NCI-H1105 (cell line): ENCODE measurements around the gene HOXC9.

ENCODE experiments used
- DNase-seq: peaks from one replicate; lab custom pipeline; 2025; lab: John Stamatoyannopoulos, UW

HOXC9 gene

GRCh38 chr12:53976172-53976822, 23.7 kb upstream of the HOXC9 start:
- no peak for DNase-seq

- DNase-seq: no peak
These were observed 23.0 kb upstream of the HOXC9 start for GRCh38 chr12:53976823-53977595.

- no peak for DNase-seq
These were observed 22.1 kb upstream of the HOXC9 start for GRCh38 chr12:53977596-53978445.

GRCh38 chr12:53978477-53979356, 21.2 kb upstream of the HOXC9 start:
- DNase-seq: no peak

GRCh38 chr12:53980104-53980801, 19.7 kb upstream of the HOXC9 start:
- DNase-seq: no peak

GRCh38 chr12:53980802-53981496, 19.0 kb upstream of the HOXC9 start:
- DNase-seq: no peak

- no peak for DNase-seq
These were observed 18.1 kb upstream of the HOXC9 start for GRCh38 chr12:53981634-53982565.

GRCh38 chr12:53982648-53983567, 17.1 kb upstream of the HOXC9 start:
- DNase-seq: no peak

- DNase-seq: no peak
These were observed 16.4 kb upstream of the HOXC9 start for GRCh38 chr12:53983568-53983949.

- DNase-seq: no peak
These were observed 15.9 kb upstream of the HOXC9 start for GRCh38 chr12:53983950-53984572.

GRCh38 chr12:53984901-53985691, 14.9 kb upstream of the HOXC9 start, which contains the start of gene HOXC10:
Gene HOXC10, plus strand, starts transcription at chr12:53985146. Its CDS starts 114 bp downstream, at chr12:53985260.
- peak; percentile 87 for DNase-seq

- DNase-seq: no peak
These were observed 14.3 kb upstream of the HOXC9 start for GRCh38 chr12:53985692-53985993.

- no peak for DNase-seq
These were observed 13.8 kb upstream of the HOXC9 start for GRCh38 chr12:53985994-53986685.

- no peak for DNase-seq
These were observed 13.1 kb upstream of the HOXC9 start for GRCh38 chr12:53986686-53987483.

GRCh38 chr12:53987787-53988230, 12.2 kb upstream of the HOXC9 start:
- no peak for DNase-seq
